ENCODE data around the gene ADAMTS1. TPM values are rescaled to one million over a fixed set of nuclear protein-coding genes. Genes with fewer than 3 reads are reported as not detected.

Gene ADAMTS1
- total RNA-seq, 1 donor: 2.2 TPM

DNA sequence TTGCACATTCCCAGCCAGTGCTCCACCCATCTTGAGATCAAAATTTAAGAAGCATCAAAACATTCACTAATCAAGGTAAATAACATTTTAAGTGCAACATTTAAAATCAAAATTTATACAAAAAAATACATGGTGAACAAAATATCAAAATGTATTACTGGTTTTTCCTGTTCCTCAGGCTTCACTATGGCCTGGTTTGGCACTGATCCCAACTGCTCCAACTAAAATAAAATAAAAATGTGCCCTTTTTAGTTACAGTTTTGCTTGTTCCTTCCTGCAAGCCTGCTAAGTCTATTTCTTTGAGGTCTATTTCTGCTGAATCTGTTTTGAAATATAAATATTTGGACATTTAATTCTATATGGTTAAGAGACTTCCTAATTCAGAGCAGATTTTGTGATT is 54.9 kb downstream of the ADAMTS1 start:
- Histone ChIP-seq H3K4me1 (ENCODE audit: insufficient read depth, low read length) (no peaks in the 10 kb centered on the region), H3K9me3 (ENCODE audit: low read depth, low read length) (no peaks in the 10 kb centered on the region), H3K4me3 (ENCODE audit: low read length) (no peak overlapping the region), H3K27me3 (ENCODE audit: insufficient read depth, low read length) (no peaks in the 10 kb centered on the region)

DNA sequence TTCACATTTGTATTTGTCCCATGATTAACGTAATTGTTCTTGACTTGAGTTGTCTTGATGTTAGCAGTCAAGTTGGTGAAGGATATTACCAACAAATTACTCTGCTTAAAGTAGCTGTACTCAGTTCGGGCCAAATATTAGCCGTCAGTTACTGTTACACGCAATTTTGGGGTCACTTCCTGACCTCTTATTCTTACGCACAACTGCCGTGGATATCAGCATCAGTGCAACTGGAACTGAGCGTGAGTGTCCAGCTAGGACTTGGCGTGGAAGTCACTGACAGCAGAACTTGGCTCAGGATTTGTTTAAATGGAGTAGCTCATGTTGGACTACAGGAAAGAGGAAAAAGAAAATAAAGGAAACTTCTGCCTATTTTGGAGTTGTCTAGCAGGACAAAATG is 56.4 kb downstream of the ADAMTS1 start:
- Histone ChIP-seq H3K4me1 (ENCODE audit: insufficient read depth, low read length) (no peaks in the 10 kb centered on the region), H3K9me3 (ENCODE audit: low read depth, low read length) (no peaks in the 10 kb centered on the region), H3K4me3 (ENCODE audit: low read length) (no peak overlapping the region), H3K27me3 (ENCODE audit: insufficient read depth, low read length) (no peaks in the 10 kb centered on the region)

Other genes with a start within 250 kb of the ADAMTS1 start
- gene ADAMTS5, start 121.7 kb upstream of the ADAMTS1 start, total RNA-seq: under 0.01 TPM

All from mononuclear cell (primary cell).